Mesendoderm (in vitro differentiated cells): ENCODE measurements around the gene SDK1.

Experiments used
- DNase-seq: peaks from one replicate; pipeline ENCODE4 v3.0.0; 2013
- H2AK5ac ChIP-seq: 2 replicates; pipeline ENCODE4 v1.6.1; 2013; ENCODE audit warnings: low read length, inconsistent platforms
- H2BK120ac ChIP-seq: 2 replicates; pipeline ENCODE4 v1.6.1; 2013; ENCODE audit warnings: low read depth, mild to moderate bottlenecking, low read length, moderate library complexity, mixed read lengths
- H2BK15ac ChIP-seq: replicated peaks from 2 replicates; pipeline ENCODE4 v1.6.1; 2013; ENCODE audit warnings: low read depth, mild to moderate bottlenecking, moderate library complexity
- H2BK5ac ChIP-seq: 2 replicates; pipeline ENCODE4 v1.6.1; 2013; ENCODE audit warnings: low read length, inconsistent platforms
- H3K18ac ChIP-seq: 2 replicates; pipeline ENCODE4 v1.6.1; 2013; ENCODE audit warnings: mild to moderate bottlenecking, low read length, mixed read lengths
- H3K23ac ChIP-seq: one replicate; pipeline ENCODE4 v1.6.1; 2013; ENCODE audit warnings: low read length
- H3K27ac ChIP-seq: 2 replicates; pipeline ENCODE4 v1.5.1; 2013; ENCODE audit warnings: low read depth, mild to moderate bottlenecking, inconsistent platforms, low read length, moderate library complexity
- H3K27me3 ChIP-seq: 2 replicates; pipeline ENCODE4 v1.6.1; 2013; ENCODE audit warnings: low read length, control low read depth, mild to moderate bottlenecking, inconsistent platforms; ENCODE audit not compliant: insufficient read depth, poor library complexity
- H3K36me3 ChIP-seq: 2 replicates; pipeline ENCODE4 v1.6.1; 2013; ENCODE audit warnings: low read length, inconsistent platforms; ENCODE audit not compliant: control insufficient read depth, insufficient read depth
- H3K4ac ChIP-seq: one replicate; pipeline ENCODE4 v1.6.1; 2013; ENCODE audit warnings: low read depth, mild to moderate bottlenecking, low read length, moderate library complexity
- H3K4me1 ChIP-seq: 2 replicates; pipeline ENCODE4 v1.6.1; 2013; ENCODE audit warnings: low read depth, low read length, inconsistent platforms; ENCODE audit not compliant: control insufficient read depth
- H3K4me2 ChIP-seq: 2 replicates; pipeline ENCODE4 v1.6.1; 2013; ENCODE audit warnings: low read length
- H3K4me3 ChIP-seq: 2 replicates; pipeline ENCODE4 v1.5.1; 2013; ENCODE audit warnings: mild to moderate bottlenecking, low read length
- H3K56ac ChIP-seq: one replicate; pipeline ENCODE4 v1.6.1; 2013; ENCODE audit warnings: low read length
- H3K79me1 ChIP-seq: 2 replicates; pipeline ENCODE4 v1.6.1; 2013; ENCODE audit warnings: low read length, inconsistent platforms
- H3K79me2 ChIP-seq: 2 replicates; pipeline ENCODE4 v1.6.1; 2013; ENCODE audit warnings: mild to moderate bottlenecking, low read length; ENCODE audit not compliant: control insufficient read depth, insufficient read depth
- H3K9ac ChIP-seq: 2 replicates; pipeline ENCODE4 v1.6.1; 2013; ENCODE audit warnings: low read length, inconsistent platforms
- H4K5ac ChIP-seq: one replicate; pipeline ENCODE4 v1.6.1; 2013; ENCODE audit warnings: low read length
- H4K8ac ChIP-seq: one replicate; pipeline ENCODE4 v1.6.1; 2013; ENCODE audit warnings: low read depth, mild to moderate bottlenecking, control low read depth, low read length, moderate library complexity
- WGBS: extraction: QIAGEN DNeasy Blood & Tissue Kit; methylation state at CpG from one replicate; pipeline ENCODE4 v1.1.7; 2013; ENCODE audit warnings: low lambda C conversion rate, missing lambda C conversion rate; ENCODE audit not compliant: insufficient coverage; ENCODE audit errors: extremely low coverage; 5-methylcytosine and 5-hydroxymethylcytosine counted together

The SDK1 gene

GRCh38 chr7:3537210-3537875 lies 236.3 kb downstream of the SDK1 start:
- Histone ChIP-seq H3K79me2 (no peaks in the 10 kb centered on the region), H3K4ac (no peak overlapping the region), H3K56ac (no peak overlapping the region), H3K18ac (no peak overlapping the region), H2BK15ac (no peak overlapping the region), H4K5ac (no peak overlapping the region), H3K4me1 (no peaks in the 10 kb centered on the region), H3K23ac (no peak overlapping the region), H3K4me3 (no peak overlapping the region), H4K8ac (no peak overlapping the region), H2AK5ac (no peak overlapping the region), H3K36me3 (no peaks in the 10 kb centered on the region), H2BK120ac (no peak overlapping the region), H2BK5ac (no peak overlapping the region), H3K79me1 (no peaks in the 10 kb centered on the region), H3K4me2 (no peak overlapping the region), H3K27ac (no peak overlapping the region), H3K27me3 (no peaks in the 10 kb centered on the region), H3K9ac (no peak overlapping the region)
- DNase-seq, result no peak
- no CpG with 5 or more reads among the region's 6 CpGs for WGBS

GRCh38 chr7:3538041-3538440 lies 237.0 kb downstream of the SDK1 start:
- no peak overlapping the region for H3K27ac ChIP-seq
- H3K23ac ChIP-seq, result no peak overlapping the region
- no peak overlapping the region for H3K56ac ChIP-seq
- no peak overlapping the region for H3K4me3 ChIP-seq
- no peak overlapping the region for H3K18ac ChIP-seq
- no peak overlapping the region for H4K8ac ChIP-seq
- H3K79me2 ChIP-seq, result no peaks in the 10 kb centered on the region
- no peak overlapping the region for H2BK15ac ChIP-seq
- no peak overlapping the region for H2AK5ac ChIP-seq
- DNase-seq, result no peak
- no peaks in the 10 kb centered on the region for H3K27me3 ChIP-seq
- H3K4me2 ChIP-seq, result no peak overlapping the region
- no peaks in the 10 kb centered on the region for H3K36me3 ChIP-seq
- no peaks in the 10 kb centered on the region for H3K79me1 ChIP-seq
- no peak overlapping the region for H3K4ac ChIP-seq
- H4K5ac ChIP-seq, result no peak overlapping the region
- no peaks in the 10 kb centered on the region for H3K4me1 ChIP-seq
- no peak overlapping the region for H2BK5ac ChIP-seq
- no peak overlapping the region for H3K9ac ChIP-seq
- H2BK120ac ChIP-seq, result no peak overlapping the region
- no CpG with 5 or more reads among the region's 3 CpGs for WGBS

- no peak overlapping the region for H3K9ac ChIP-seq
- H3K4me2 ChIP-seq, result no peak overlapping the region
- no peak overlapping the region for H2BK5ac ChIP-seq
- no peak overlapping the region for H2AK5ac ChIP-seq
- H3K23ac ChIP-seq, result no peak overlapping the region
- no peak overlapping the region for H3K18ac ChIP-seq
- H3K27ac ChIP-seq, result no peak overlapping the region
- no peak overlapping the region for H3K4me3 ChIP-seq
- no peaks in the 10 kb centered on the region for H3K27me3 ChIP-seq
- H3K36me3 ChIP-seq, result no peaks in the 10 kb centered on the region
- H3K79me2 ChIP-seq, result no peaks in the 10 kb centered on the region
- no peak overlapping the region for H2BK15ac ChIP-seq
- no peaks in the 10 kb centered on the region for H3K79me1 ChIP-seq
- H3K4ac ChIP-seq, result no peak overlapping the region
- WGBS, result no CpG with 5 or more reads among the region's 5 CpGs
- H3K56ac ChIP-seq, result no peak overlapping the region
- DNase-seq, result no peak
- H2BK120ac ChIP-seq, result no peak overlapping the region
- H4K8ac ChIP-seq, result no peak overlapping the region
- H4K5ac ChIP-seq, result no peak overlapping the region
- no peaks in the 10 kb centered on the region for H3K4me1 ChIP-seq
These were observed 239.6 kb downstream of the SDK1 start for GRCh38 chr7:3540456-3541220.

GRCh38 chr7:3544202-3544601 lies 243.2 kb downstream of the SDK1 start:
- peak; percentile 41 for DNase-seq

GRCh38 chr7:3548815-3549214 lies 247.8 kb downstream of the SDK1 start:
- Histone ChIP-seq H3K18ac (no peak overlapping the region), H2BK5ac (no peak overlapping the region), H3K79me1 (no peaks in the 10 kb centered on the region), H3K36me3 (no peaks in the 10 kb centered on the region), H3K27me3 (no peaks in the 10 kb centered on the region), H3K4me1 (no peaks in the 10 kb centered on the region), H4K5ac (no peak overlapping the region), H4K8ac (no peak overlapping the region), H3K79me2 (no peaks in the 10 kb centered on the region), H3K9ac (no peak overlapping the region), H2AK5ac (no peak overlapping the region), H2BK120ac (no peak overlapping the region), H3K56ac (no peak overlapping the region), H3K4me2 (no peak overlapping the region), H3K4me3 (no peak overlapping the region), H2BK15ac (no peak overlapping the region), H3K23ac (no peak overlapping the region), H3K27ac (no peak overlapping the region), H3K4ac (no peak overlapping the region)
- no CpG with 5 or more reads among the region's 4 CpGs for WGBS
- no peak for DNase-seq

More at GRCh38 chr7:3544202-3544601, 243.2 kb downstream of the SDK1 start:
- H3K4me3 ChIP-seq, result no peak overlapping the region
- H3K23ac ChIP-seq, result no peak overlapping the region
- H2BK15ac ChIP-seq, result no peak overlapping the region
- H3K36me3 ChIP-seq, result no peaks in the 10 kb centered on the region
- no peak overlapping the region for H3K56ac ChIP-seq
- no peak overlapping the region for H3K18ac ChIP-seq
- H2BK5ac ChIP-seq, result no peak overlapping the region
- no peaks in the 10 kb centered on the region for H3K79me1 ChIP-seq
- H3K4ac ChIP-seq, result no peak overlapping the region
- H2BK120ac ChIP-seq, result no peak overlapping the region
- no peak overlapping the region for H4K5ac ChIP-seq
- H3K9ac ChIP-seq, result no peak overlapping the region
- H3K4me2 ChIP-seq, result no peak overlapping the region
- H2AK5ac ChIP-seq, result no peak overlapping the region
- H3K4me1 ChIP-seq, result no peaks in the 10 kb centered on the region
- H4K8ac ChIP-seq, result no peak overlapping the region
- no peaks in the 10 kb centered on the region for H3K27me3 ChIP-seq
- no peaks in the 10 kb centered on the region for H3K79me2 ChIP-seq
- no peak overlapping the region for H3K27ac ChIP-seq
- WGBS, result no CpG with 5 or more reads among the region's 5 CpGs
